ENCODE data around the gene DNAJC21.

DNA sequence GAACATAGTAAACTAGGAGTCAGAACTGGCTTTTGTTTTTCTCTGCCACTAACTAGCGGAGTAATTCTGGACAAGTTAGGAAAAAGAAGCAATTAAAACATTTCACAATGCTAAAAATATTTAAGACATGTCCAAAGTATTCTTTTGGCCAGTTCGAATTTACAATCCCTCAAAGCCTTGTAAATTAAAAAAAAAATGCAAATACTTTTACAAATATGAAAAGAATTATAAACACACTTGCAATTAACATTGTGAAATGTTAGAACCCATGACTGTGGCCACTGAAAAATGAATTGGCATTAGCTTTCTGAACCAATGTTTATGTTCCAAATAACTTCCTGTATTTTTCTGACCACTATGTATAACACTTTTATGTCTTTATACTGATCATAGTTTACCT, 16.3 kb upstream of the DNAJC21 start:
- TF ChIP-seq, protein P1, sequence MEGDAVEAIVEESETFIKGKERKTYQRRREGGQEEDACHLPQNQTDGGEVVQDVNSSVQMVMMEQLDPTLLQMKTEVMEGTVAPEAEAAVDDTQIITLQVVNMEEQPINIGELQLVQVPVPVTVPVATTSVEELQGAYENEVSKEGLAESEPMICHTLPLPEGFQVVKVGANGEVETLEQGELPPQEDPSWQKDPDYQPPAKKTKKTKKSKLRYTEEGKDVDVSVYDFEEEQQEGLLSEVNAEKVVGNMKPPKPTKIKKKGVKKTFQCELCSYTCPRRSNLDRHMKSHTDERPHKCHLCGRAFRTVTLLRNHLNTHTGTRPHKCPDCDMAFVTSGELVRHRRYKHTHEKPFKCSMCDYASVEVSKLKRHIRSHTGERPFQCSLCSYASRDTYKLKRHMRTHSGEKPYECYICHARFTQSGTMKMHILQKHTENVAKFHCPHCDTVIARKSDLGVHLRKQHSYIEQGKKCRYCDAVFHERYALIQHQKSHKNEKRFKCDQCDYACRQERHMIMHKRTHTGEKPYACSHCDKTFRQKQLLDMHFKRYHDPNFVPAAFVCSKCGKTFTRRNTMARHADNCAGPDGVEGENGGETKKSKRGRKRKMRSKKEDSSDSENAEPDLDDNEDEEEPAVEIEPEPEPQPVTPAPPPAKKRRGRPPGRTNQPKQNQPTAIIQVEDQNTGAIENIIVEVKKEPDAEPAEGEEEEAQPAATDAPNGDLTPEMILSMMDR (IDR thresholded peaks at IDR 0.05) = no peak
- TF ChIP-seq ZFX (IDR thresholded peaks at IDR 0.05; ENCODE audit: borderline replicate concordance) = no peak
